Mesothelial cell of epicardium (in vitro differentiated cells): Measurements from ENCODE around the gene OBSL1. TPM values are rescaled to one million over a fixed set of nuclear protein-coding genes. Genes with fewer than 3 reads are reported as not detected.

ENCODE experiments used
- DNase-seq, 2 experiments: peaks; one replicate each; pipeline ENCODE4 v3.0.0; 2021; ENCODE audit warnings: low spot score in 2 of 2; ENCODE audit not compliant: unreplicated experiment in 2 of 2
- H3K27ac Mint-ChIP-seq: 2 replicates; pipeline ENCODE4 v1.8.0; 2021; ENCODE audit warnings: mixed read lengths
- H3K27me3 Mint-ChIP-seq: 2 replicates; pipeline ENCODE4 v1.8.0; 2021; ENCODE audit warnings: low read depth, mixed read lengths
- H3K36me3 Mint-ChIP-seq: 2 replicates; pipeline ENCODE4 v1.8.0; 2021; ENCODE audit warnings: mixed read lengths
- H3K4me1 Mint-ChIP-seq: 2 replicates; pipeline ENCODE4 v1.8.0; 2021; ENCODE audit warnings: mixed read lengths
- H3K4me3 Mint-ChIP-seq: 2 replicates; pipeline ENCODE4 v1.8.0; 2021; ENCODE audit warnings: mild to moderate bottlenecking, moderate library complexity, mixed read lengths
- H3K9me3 Mint-ChIP-seq: 2 replicates; pipeline ENCODE4 v1.8.0; 2021; ENCODE audit warnings: mixed read lengths
- CTCF ChIP-seq: fragments of 200-600 bp; sonication (generic); IDR thresholded peaks from one replicate; pipeline ENCODE4 v1.5.0; 2021; ENCODE audit warnings: antibody characterized with exemption; ENCODE audit not compliant: unreplicated experiment
- total RNA-seq: library from RNA; stranded (reverse); gene quantifications from 3 replicates; pipeline ENCODE4 v1.2.1, GENCODE V29; 2021

The OBSL1 gene
- total RNA-seq, 1 donor from 2014 or later, result 319 TPM

- no peak for TF ChIP-seq CTCF
- Mint-ChIP-seq H3K4me3 (no peak overlapping the region), H3K27ac (no peak overlapping the region), H3K27me3 (peaks cover 6% of the 10 kb centered on the region), H3K4me1 (peaks cover 23% of the 10 kb centered on the region), H3K36me3 (peaks cover 8% of the 10 kb centered on the region), H3K9me3 (no peaks in the 10 kb centered on the region)
- no peak for DNase-seq
These were observed 31.2 kb downstream of the OBSL1 start for GRCh38 chr2:219539926-219540678.

GRCh38 chr2:219538956-219539788 is 32.2 kb downstream of the OBSL1 start:
- no peak overlapping the region for H3K4me3 Mint-ChIP-seq
- H3K36me3 Mint-ChIP-seq, result peaks cover 8% of the 10 kb centered on the region
- H3K4me1 Mint-ChIP-seq, result peaks cover 15% of the 10 kb centered on the region
- no peak for DNase-seq
- no peak for TF ChIP-seq CTCF
- H3K27me3 Mint-ChIP-seq, result no peaks in the 10 kb centered on the region
- H3K27ac Mint-ChIP-seq, result peak overlapping the region; percentile 47
- no peaks in the 10 kb centered on the region for H3K9me3 Mint-ChIP-seq

- peak overlapping the region; percentile 47 for H3K27ac Mint-ChIP-seq
- no peak for TF ChIP-seq CTCF
- no peaks in the 10 kb centered on the region for H3K9me3 Mint-ChIP-seq
- no peak overlapping the region for H3K4me3 Mint-ChIP-seq
- H3K4me1 Mint-ChIP-seq, result peaks cover 14% of the 10 kb centered on the region
- H3K27me3 Mint-ChIP-seq, result no peaks in the 10 kb centered on the region
- H3K36me3 Mint-ChIP-seq, result peaks cover 8% of the 10 kb centered on the region
- no peak for DNase-seq
These were observed 32.8 kb downstream of the OBSL1 start for GRCh38 chr2:219538504-219538951.

- Mint-ChIP-seq H3K4me3 (no peak overlapping the region), H3K9me3 (no peaks in the 10 kb centered on the region), H3K27me3 (peaks cover 3% of the 10 kb centered on the region), H3K27ac (no peak overlapping the region), H3K36me3 (peaks cover 8% of the 10 kb centered on the region), H3K4me1 (peaks cover 13% of the 10 kb centered on the region)
- no peak for DNase-seq
- TF ChIP-seq CTCF, result no peak
These were observed 33.5 kb downstream of the OBSL1 start for GRCh38 chr2:219537657-219538488.

- Mint-ChIP-seq H3K4me1 (peaks cover 5% of the 10 kb centered on the region), H3K4me3 (no peak overlapping the region), H3K27ac (no peak overlapping the region), H3K36me3 (peaks cover 8% of the 10 kb centered on the region), H3K27me3 (peaks cover 7% of the 10 kb centered on the region), H3K9me3 (no peaks in the 10 kb centered on the region)
- no peak for TF ChIP-seq CTCF
- no peak for DNase-seq
These were observed 34.4 kb downstream of the OBSL1 start for GRCh38 chr2:219536967-219537366.
